ENCODE data around the gene MLST8.

Gene MLST8, protein sequence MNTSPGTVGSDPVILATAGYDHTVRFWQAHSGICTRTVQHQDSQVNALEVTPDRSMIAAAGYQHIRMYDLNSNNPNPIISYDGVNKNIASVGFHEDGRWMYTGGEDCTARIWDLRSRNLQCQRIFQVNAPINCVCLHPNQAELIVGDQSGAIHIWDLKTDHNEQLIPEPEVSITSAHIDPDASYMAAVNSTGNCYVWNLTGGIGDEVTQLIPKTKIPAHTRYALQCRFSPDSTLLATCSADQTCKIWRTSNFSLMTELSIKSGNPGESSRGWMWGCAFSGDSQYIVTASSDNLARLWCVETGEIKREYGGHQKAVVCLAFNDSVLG

DNA sequence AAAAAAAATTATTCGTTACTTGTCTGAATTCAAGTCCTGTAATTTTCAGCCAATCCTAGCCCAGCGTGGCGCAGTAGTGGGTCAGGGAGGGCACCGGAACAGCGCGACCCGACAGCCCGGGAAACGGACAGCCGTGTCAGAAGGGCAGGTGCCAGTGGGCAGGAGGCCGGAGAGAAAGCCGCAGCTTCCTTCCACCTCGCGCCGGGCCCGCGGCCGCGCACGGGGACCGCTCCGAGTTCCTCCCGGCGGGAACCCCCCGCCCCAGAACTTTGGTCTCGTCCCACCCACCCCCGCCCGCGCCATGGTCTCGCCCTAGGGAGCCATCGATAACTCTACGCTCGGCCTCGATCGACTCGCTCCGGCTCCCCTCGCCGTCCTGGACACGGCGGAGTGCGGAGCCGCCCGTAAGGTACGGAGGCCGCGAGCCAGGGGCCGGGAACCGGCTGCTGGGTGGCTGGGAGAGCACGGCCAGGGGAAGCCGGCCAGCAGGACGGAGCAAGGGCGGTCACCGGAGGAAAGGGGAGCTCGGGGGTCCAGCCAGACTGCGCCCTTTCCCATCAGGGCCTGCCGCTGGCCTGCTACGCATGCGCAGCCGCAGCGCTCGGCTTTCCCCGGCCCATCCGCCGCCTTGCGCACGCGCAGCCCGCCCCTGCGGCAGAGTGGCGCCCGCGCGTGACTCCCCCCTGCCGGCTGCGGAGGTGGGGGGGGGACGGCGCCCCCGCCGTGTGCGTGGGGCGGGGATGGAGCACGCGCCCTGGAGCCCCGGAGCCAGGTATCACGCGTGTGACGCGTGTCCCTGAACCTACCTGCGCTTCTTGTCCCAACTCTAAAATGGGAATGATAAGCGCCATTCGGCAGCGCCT lies at the start of gene MLST8:
TSS of gene MLST8 (plus strand) at position 351 of the 863 bp plus-strand sequence. CDS start 632 bp downstream, outside the sequence.
- DNase-seq (ENCODE audit: extremely low read depth, low read depth), result peak; percentile 49
- TF ChIP-seq, protein P1, sequence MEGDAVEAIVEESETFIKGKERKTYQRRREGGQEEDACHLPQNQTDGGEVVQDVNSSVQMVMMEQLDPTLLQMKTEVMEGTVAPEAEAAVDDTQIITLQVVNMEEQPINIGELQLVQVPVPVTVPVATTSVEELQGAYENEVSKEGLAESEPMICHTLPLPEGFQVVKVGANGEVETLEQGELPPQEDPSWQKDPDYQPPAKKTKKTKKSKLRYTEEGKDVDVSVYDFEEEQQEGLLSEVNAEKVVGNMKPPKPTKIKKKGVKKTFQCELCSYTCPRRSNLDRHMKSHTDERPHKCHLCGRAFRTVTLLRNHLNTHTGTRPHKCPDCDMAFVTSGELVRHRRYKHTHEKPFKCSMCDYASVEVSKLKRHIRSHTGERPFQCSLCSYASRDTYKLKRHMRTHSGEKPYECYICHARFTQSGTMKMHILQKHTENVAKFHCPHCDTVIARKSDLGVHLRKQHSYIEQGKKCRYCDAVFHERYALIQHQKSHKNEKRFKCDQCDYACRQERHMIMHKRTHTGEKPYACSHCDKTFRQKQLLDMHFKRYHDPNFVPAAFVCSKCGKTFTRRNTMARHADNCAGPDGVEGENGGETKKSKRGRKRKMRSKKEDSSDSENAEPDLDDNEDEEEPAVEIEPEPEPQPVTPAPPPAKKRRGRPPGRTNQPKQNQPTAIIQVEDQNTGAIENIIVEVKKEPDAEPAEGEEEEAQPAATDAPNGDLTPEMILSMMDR (IDR thresholded peaks at IDR 0.05; ENCODE audit: low read depth, low read length, missing control alignments), result no peak
- peak within 1 kb of the TSS; percentile 84 for H3K4me3 ChIP-seq (replicated peaks; ENCODE audit: low read depth, low read length)

DNA sequence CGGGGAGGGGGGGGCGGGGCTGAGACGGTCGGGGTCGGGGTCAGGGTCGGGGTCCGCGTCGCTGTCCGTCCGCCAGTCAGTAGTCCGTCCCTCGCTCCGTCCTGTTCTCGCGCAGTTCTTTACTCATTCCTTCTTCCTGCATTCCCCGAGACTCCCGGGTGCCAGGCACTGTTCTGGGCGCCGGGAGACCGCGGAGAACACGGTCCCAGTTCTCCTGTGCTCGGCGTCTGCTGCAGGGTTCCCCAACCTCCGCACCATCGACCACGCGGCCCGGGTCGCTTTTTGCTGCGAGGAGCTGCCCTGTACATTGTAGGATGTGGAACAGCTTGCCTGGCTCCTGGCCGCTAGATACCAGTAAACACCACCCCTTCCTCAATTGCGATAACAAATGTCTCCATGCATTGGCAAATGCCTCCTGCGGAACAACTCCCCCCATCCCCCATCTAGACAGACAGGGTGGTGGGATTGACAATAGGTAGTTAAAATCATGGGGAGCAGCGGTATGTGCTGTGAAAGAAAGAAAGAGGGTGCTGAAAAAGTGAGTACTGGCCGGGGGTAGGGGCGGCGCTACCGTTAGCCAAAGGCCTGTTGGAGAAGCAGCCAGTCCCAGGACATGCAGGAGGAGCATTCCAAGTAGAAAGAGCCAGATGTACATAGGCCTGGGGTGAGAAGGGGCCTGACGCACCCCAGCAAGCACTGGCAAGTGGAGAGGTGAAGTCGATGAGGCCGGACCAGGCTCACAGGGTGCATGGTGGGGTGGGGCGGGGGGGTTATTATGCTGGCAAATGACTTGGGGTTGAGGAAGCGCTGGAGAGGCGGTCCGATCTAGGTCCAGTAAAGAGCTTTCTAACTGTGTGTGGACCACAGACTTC lies 49.0 kb upstream of the MLST8 start:
- DNase-seq (ENCODE audit: extremely low read depth, low read depth), result no peak
- TF ChIP-seq, protein P1 (IDR thresholded peaks at IDR 0.05; ENCODE audit: low read depth, low read length, missing control alignments), result no peak
- peak overlapping the region; percentile 79 for H3K4me3 ChIP-seq (replicated peaks; ENCODE audit: low read depth, low read length)

DNA sequence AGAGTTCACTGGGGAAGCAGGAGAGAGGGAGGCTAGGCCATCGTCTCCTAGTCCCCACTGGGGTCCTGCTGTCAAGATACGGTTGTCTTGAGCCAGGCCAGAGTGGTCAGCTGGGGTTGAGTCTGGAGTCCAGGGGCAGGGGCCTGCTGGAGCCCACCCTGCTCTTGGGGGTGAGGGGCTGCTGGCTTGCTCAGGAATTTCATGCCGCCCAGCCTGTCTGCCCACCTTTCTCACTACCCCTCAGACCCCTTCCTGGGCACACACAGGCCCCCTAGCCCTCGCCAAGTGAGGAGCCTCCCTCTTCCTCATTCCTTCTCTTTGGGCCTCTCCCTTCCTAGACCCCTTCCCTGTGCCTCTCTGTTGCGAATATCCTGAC lies 48.4 kb upstream of the MLST8 start:
- TF ChIP-seq, protein P1 (IDR thresholded peaks at IDR 0.05; ENCODE audit: low read depth, low read length, missing control alignments), result no peak
- no peak for DNase-seq (ENCODE audit: extremely low read depth, low read depth)
- peak overlapping the region; percentile 79 for H3K4me3 ChIP-seq (replicated peaks; ENCODE audit: low read depth, low read length)

DNA sequence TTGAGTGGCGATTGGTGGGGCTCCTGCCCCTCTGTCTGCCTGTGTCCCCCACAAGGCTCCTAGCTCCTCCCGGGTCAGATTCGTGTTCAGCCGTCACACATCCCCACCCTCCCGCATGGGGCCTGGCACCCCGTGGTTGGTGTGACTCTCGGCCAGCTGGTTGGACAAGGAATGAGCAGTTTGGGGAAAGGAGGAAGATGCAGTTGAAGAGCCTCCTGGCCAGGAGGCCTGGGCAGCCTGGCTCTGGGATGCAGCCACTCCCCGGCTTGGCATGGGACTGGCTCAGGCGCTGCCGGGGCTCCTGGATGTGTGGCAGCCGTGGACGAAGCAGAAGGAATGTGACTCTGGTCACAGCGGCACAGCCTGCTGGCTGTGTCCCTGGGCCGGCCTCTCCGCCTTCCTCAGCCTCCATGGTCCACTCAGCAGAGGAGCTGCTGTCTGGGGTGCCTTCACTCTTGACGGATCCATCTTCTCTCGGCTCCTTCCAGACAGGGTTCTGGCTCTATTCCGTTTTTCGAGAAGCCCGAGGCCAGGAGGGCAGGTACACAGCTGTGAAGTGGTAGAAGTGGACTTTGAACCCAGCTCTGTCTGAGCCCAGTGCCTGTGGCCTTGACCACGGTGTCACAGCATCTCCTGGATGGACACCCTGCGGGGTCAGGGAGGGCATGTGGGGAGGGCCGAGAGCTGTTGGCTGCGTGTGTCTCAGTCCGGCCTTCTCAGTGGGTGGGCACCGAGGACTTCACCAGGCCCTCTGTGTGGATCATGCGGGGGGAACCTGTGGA lies 47.6 kb upstream of the MLST8 start:
- no peak for DNase-seq (ENCODE audit: extremely low read depth, low read depth)
- TF ChIP-seq, protein P1 (IDR thresholded peaks at IDR 0.05; ENCODE audit: low read depth, low read length, missing control alignments), result no peak
- H3K4me3 ChIP-seq (replicated peaks; ENCODE audit: low read depth, low read length), result peak overlapping the region; percentile 79

DNA sequence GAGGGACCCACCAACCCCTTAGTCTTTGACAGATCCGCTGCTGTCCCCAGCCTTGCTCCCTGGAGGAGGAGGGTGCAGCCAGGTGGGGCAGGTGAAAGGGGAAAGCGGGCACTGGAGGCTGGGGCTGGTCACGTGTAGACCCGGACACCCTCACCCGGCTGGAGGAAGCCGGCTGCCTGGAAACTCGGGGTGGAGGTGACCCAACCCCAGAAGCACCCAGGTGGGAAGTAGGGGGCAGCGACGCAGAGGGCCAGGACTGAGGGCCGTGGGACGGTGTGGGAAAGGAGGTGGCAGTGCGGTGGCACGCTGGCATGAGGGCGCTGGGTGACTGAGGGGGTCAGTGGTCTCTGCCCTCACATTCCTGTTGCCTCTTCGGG lies 47.0 kb upstream of the MLST8 start:
- TF ChIP-seq, protein P1 (IDR thresholded peaks at IDR 0.05; ENCODE audit: low read depth, low read length, missing control alignments), result no peak
- no peak for DNase-seq (ENCODE audit: extremely low read depth, low read depth)
- H3K4me3 ChIP-seq (replicated peaks; ENCODE audit: low read depth, low read length), result 0 out of 2 replicates have a peak overlapping the region, but pooled peaks have one; percentile 7

Data from HFF-Myc (cell line).